Ovary (tissue), 9 donors: Measurements from ENCODE around the gene KIRREL1. TPM values are rescaled to one million over a fixed set of nuclear protein-coding genes. Genes with fewer than 3 reads are reported as not detected.

Source experiments
- DNase-seq, 5 donors: peaks; one replicate each; pipeline ENCODE4 v3.0.0-alpha.2; 2019 to 2020
- H3K27ac ChIP-seq, 2 donors: fragments of 200-600 bp; one replicate each; pipeline versions ENCODE4 v1.5.1 to v1.8.0; 2019 to 2022
- H3K27me3 ChIP-seq: fragments of 200-600 bp; one replicate; pipeline ENCODE4 v1.8.0; 2022
- H3K36me3 ChIP-seq: fragments of 200-600 bp; sonication (generic); one replicate; pipeline ENCODE4 v1.5.1; 2019
- H3K4me1 ChIP-seq: one replicate; pipeline ENCODE4 v1.8.1; 2013; ENCODE audit warnings: mild to moderate bottlenecking, moderate library complexity; ENCODE audit not compliant: insufficient read depth
- H3K4me3 ChIP-seq: fragments of 200-600 bp; sonication (generic); one replicate; pipeline ENCODE4 v1.5.1; 2017
- H3K9me3 ChIP-seq, 2 donors: fragments of 200-600 bp in 1 of 2; sonication (generic) in 1 of 2; one replicate each; pipeline versions ENCODE4 v1.5.1 to v1.8.1; 2013 to 2019; ENCODE audit warnings: mild to moderate bottlenecking in 1 of 2, moderate library complexity in 1 of 2
- EP300 ChIP-seq: sonication (generic); formaldehyde crosslinking; IDR thresholded peaks from one replicate; pipeline ENCODE4 v1.6.1; 2017; ENCODE audit warnings: antibody characterized with exemption
- POLR2A ChIP-seq: fragments of 450-650 bp; IDR thresholded peaks from one replicate; pipeline ENCODE4 v1.6.1; 2017; ENCODE audit warnings: antibody characterized with exemption, mild to moderate bottlenecking, moderate library complexity
- WGBS, 3 donors: extraction: QIAGEN DNeasy Blood & Tissue Kit in 1 of 3; methylation state at CpG; one replicate each; pipeline versions ENCODE4 v1.1.5 to v1.1.7; 2013 to 2017; 5-methylcytosine and 5-hydroxymethylcytosine counted together
- intact Hi-C, 4 donors: fragments of 100-400 bp; cut with DNase I; formaldehyde crosslinking; loops; one replicate each; pipeline versions ENCODE4 v1.11.0 to v1.15.1; 2022 to 2023
- polyA plus RNA-seq, 2 donors: library from polyadenylated mRNA; stranded (reverse); fragments of 200-250 nt in 1 of 2; fragments of 350-450 nt in 1 of 2; fragmentation: Illumina TruSeq in 1 of 2; extraction: RNeasy Lipid Tissue Mini Kit (QIAGEN cat#74804) in 1 of 2; gene quantifications; one replicate each; pipeline ENCODE4 v1.2.3, GENCODE V29; 2013 to 2014
- total RNA-seq, 7 donors: library from RNA; depleted of rRNA in 2 of 7; stranded (reverse); fragments of >200 nt in 2 of 7; fragmentation: NEBNext Ultra II Directional in 3 of 7; extraction: Animal tissue kit (Norgen Biotek cat#: 25700) in 3 of 7; gene quantifications; one replicate each; pipeline versions ENCODE4 v1.1.0 to v1.2.4, GENCODE V29; 2016 to 2023
- TF ChIP-seq, protein P1 (sequence below), 3 donors: fragments of 450-650 bp in 2 of 3; fragments of 200-600 bp in 1 of 3; IDR thresholded peaks; one replicate each; pipeline versions ENCODE4 v1.5.1 to v1.8.0; 2016 to 2022; ENCODE audit warnings: antibody characterized with exemption in 3 of 3, mild to moderate bottlenecking in 1 of 3
- donor health status: DM: no; HTN: no; CAD: no; lungs with moderate emphysema.
- donor health status: DM: no; HTN: no; CAD: no.
- donor health status: Bipolar disorder and iron deficiency.
- donor health status: DM: yes; HTN: yes; CAD: no.
- donor health status: DM: no; HTN: no; CAD: no.
- donor health status: DM: yes; HTN: yes; CAD: no.

KIRREL1 gene
- total and polyA plus RNA-seq, 9 donors: 29.9 to 90.0 (median 65.8) TPM

DNA sequence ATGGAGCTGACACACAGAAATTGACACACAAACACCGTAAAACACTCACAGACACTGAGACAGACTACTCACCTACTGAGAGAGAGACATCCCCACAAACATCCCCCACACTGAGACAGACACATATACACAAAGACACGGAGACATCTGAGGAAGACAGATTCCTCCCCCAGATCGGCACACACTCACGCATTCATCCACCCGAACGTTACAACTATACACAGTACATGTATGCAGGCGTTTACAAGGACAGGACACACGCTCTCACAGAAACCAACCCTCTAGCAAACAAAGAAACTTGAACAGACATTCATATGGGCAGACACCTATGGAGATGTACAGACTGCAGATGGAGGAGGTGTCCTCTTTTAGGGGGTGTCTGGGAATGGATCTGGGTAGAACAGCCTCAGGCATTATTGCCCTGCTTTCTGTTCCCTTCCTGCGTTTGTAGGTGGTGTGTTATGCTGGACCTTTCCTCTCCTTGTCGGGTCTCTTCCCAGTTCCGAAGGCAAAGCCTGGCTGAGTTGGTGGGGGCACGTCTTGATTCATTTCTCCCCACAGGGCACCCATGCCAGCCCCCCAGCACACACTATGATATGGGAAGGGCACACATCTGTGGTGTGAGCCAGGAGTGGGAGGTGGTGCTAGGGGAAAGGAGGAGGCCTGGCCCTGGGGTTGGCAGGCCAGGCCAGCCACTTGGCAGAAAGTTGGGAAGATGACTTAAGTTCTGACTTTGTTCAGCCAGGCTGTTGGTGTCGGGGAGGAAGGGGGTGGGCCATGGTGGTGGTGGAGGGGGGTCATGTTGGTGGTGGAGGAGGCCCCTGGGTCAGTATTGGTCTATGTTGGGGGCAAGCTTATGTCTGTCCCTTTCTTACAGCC, 1.5 kb downstream of the KIRREL1 start:
- DNase-seq: peak; percentile 52 to 64 (median 59)
- no peak for TF ChIP-seq EP300
- no peak for TF ChIP-seq POLR2A
- TF ChIP-seq, protein P1, sequence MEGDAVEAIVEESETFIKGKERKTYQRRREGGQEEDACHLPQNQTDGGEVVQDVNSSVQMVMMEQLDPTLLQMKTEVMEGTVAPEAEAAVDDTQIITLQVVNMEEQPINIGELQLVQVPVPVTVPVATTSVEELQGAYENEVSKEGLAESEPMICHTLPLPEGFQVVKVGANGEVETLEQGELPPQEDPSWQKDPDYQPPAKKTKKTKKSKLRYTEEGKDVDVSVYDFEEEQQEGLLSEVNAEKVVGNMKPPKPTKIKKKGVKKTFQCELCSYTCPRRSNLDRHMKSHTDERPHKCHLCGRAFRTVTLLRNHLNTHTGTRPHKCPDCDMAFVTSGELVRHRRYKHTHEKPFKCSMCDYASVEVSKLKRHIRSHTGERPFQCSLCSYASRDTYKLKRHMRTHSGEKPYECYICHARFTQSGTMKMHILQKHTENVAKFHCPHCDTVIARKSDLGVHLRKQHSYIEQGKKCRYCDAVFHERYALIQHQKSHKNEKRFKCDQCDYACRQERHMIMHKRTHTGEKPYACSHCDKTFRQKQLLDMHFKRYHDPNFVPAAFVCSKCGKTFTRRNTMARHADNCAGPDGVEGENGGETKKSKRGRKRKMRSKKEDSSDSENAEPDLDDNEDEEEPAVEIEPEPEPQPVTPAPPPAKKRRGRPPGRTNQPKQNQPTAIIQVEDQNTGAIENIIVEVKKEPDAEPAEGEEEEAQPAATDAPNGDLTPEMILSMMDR (IDR thresholded peaks at IDR 0.05): no peak
- Histone ChIP-seq H3K27me3 (no peaks in the 10 kb centered on the region), H3K4me3 (peak overlapping the region; percentile 97), H3K9me3 (no peaks in the 10 kb centered on the region), H3K36me3 (no peaks in the 10 kb centered on the region), H3K27ac (peak overlapping the region; percentile 95 to 97), H3K4me1 (peaks cover 24% of the 10 kb centered on the region)
- WGBS, 3 donors: 2 to 11% (median 4%) methylated on average over 13 of the region's 13 CpGs
- intact Hi-C loops: loop anchor here (5.0 to 10.0 kb wide), 5 partner anchors 37 to 1860 kb away; no protein-coding TSS in a partner anchor

GRCh38 chr1:157995583-157996169, 2.2 kb downstream of the KIRREL1 start:
- TF ChIP-seq, protein P1 (IDR thresholded peaks at IDR 0.05): no peak
- TF ChIP-seq POLR2A (no peak), EP300 (no peak)
- Histone ChIP-seq H3K36me3 (no peaks in the 10 kb centered on the region), H3K27ac (peak overlapping the region; percentile 95 to 97), H3K9me3 (no peaks in the 10 kb centered on the region), H3K27me3 (no peaks in the 10 kb centered on the region), H3K4me3 (peak overlapping the region; percentile 97), H3K4me1 (peaks cover 24% of the 10 kb centered on the region)
- 6 to 11% (median 8%) methylated on average over 3 of the region's 3 CpGs for WGBS, 3 donors
- intact Hi-C loops: loop anchor here (5.0 to 10.0 kb wide), 4 partner anchors 37 to 1859 kb away; no protein-coding TSS in a partner anchor
- DNase-seq: peak in 1 of 5 donors; percentile 33

GRCh38 chr1:157996433-157996832, 3.0 kb downstream of the KIRREL1 start:
- Histone ChIP-seq H3K27ac (peak overlapping the region; percentile 95 to 97), H3K9me3 (no peaks in the 10 kb centered on the region), H3K4me1 (peaks cover 26% of the 10 kb centered on the region), H3K27me3 (no peaks in the 10 kb centered on the region), H3K4me3 (no peak overlapping the region), H3K36me3 (no peaks in the 10 kb centered on the region)
- intact Hi-C loops: loop anchor here (5.0 to 10.0 kb wide), 4 partner anchors 36 to 1858 kb away; no protein-coding TSS in a partner anchor
- DNase-seq: peak in 3 of 5 donors; percentile 20 to 39 (median 23)
- WGBS, 3 donors: 9 to 15% (median 11%) methylated on average over 5 of the region's 5 CpGs
- TF ChIP-seq, protein P1 (IDR thresholded peaks at IDR 0.05): no peak
- no peak for TF ChIP-seq POLR2A
- TF ChIP-seq EP300: no peak

- no peak for DNase-seq
- peaks cover 51% of the 10 kb centered on the region for H3K4me1 ChIP-seq
- 72 to 83% (median 81%) methylated on average over 4 of the region's 4 CpGs for WGBS, 3 donors
- no peaks in the 10 kb centered on the region for H3K36me3 ChIP-seq
- TF ChIP-seq EP300: no peak
- TF ChIP-seq POLR2A: no peak
- TF ChIP-seq, protein P1 (IDR thresholded peaks at IDR 0.05): no peak
- H3K27me3 ChIP-seq: no peaks in the 10 kb centered on the region
- intact Hi-C loops: no loop called here
- H3K4me3 ChIP-seq: no peak overlapping the region
- H3K9me3 ChIP-seq: no peaks in the 10 kb centered on the region
- peak overlapping the region in 1 of 2 donors; percentile 58 for H3K27ac ChIP-seq
Measured at GRCh38 chr1:158000507-158000906, 7.1 kb downstream of the KIRREL1 start.
